Stimulated activated CD8-positive, alpha-beta memory T cell treated with anti-CD3 and anti-CD28 coated beads, Interleukin-12 subunit alpha, Interleukin-12 subunit beta, amount 100 ng/mL, for 24 hours (primary cell): Measurements from ENCODE around the gene DCAF12L2.
"Not testable (repeated sequence)": the region's sequence is repeated elsewhere in the genome, so short reads cannot be mapped to it uniquely, and the experiment has no call there.

ENCODE experiments used
- DNase-seq: peaks from one replicate; pipeline ENCODE4 v3.0.0-alpha.2; 2020; ENCODE audit errors: extremely low read depth

DCAF12L2 gene

DNA sequence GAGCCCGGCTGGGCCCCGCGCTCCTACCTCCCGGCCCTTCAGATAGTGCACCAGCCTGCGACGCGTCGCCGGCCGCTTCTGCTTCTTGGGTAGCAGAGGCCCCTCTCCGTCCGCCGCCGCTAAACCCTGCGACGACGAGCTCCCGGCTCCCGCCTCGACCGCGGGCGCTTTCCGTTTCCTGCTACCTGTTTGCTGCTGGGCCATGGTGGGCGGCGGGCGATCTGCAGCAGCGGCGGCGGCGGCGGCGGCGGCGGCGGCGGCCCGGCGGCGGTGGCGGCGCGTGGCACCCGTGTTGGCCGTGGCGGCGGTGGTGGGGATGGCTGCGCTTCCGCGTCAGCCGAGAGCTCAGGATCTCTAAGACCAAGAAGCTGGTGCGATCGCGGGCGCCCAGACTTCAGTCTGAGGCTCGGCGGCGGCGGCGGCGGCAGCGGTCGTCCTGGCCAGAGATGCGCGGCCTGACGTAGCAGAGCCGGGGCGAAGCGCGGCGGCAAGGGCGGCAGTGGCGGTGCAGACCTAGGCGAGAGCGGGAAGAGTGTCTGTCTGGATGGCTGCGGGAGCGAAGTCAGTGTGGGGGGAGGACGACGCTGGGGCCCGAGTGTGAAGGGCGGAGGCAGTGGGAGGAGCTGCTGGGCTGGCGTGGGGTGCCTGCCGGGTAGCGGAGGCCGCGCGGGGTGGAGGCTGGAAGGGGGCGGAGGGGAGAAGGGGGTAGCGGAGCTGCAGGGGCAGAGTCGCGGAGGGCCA lies at the start of gene DCAF12L2:
Gene DCAF12L2 (minus strand): TSS at position 569 of the 741 bp plus-strand sequence. CDS start 365 bp downstream, at position 204.
- no peak for DNase-seq

DNA sequence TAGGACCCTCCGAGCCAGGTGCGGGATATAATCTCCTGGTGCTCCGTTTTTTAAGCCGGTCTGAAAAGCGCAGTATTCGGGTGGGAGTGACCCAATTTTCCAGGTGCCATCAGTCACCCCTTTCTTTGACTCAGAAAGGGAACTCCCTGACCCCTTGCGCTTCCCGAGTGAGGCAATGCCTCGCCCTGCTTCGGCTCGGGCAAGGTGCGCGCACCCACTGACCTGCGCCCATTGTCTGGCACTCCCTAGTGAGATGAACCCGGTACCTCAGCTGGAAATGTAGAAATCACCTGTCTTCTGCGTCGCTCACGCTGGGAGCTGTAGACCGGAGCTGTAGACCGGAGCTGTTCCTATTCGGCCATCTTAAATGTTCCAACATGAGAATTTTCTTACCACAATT lies 24.8 kb upstream of the DCAF12L2 start:
- not testable (repeated sequence) for DNase-seq

DNA sequence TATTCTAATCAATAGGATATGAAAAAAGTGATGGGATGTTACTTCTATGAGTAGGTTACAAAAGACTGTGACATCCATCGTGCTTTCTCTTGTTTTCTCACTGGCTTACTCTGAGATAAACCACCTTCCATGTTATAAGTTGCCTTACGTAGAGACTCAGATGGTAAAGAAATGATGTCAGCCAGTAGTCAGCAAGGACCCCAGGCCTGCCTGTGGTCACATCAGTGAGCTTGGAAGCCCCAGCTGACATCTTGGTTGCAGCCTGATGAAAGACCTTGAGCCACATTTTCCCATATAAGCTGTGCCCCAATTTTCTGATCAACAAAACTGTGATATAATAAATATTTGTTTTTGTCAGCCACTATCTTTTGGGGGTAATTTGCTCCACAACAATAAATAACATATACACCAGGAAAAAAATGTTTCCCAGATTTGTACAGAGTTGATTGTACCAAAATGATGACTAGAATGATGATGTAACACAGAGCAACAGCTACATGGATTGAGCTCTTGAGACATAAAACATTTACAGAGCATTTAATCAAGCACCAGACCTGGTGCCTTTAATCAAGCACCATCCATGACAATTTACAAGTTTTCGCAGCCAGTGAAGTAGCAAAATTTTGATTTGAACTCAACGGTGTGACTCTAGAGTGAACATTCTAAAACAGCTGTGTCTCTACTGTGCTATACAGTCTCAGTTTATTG lies 11.2 kb upstream of the DCAF12L2 start:
- DNase-seq = no peak

DNA sequence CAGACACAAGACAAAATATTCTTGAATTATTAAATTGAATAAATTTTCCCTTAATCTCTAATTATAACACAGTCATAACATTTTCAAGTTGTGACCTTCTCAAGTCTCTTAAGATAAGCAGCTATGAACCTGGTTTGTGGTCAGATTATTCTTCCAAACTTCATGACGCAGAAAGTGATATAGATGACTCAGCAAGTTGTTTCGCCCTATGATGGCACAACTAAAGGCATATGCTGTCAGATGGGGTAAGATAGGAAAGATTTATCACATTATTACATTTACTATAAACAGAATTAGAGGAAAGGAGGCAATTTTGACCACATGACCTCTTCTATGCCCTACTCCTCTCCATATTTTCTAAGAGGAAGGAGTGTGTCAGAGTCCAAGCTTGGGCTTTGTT lies 4.6 kb upstream of the DCAF12L2 start:
- no peak for DNase-seq

DNA sequence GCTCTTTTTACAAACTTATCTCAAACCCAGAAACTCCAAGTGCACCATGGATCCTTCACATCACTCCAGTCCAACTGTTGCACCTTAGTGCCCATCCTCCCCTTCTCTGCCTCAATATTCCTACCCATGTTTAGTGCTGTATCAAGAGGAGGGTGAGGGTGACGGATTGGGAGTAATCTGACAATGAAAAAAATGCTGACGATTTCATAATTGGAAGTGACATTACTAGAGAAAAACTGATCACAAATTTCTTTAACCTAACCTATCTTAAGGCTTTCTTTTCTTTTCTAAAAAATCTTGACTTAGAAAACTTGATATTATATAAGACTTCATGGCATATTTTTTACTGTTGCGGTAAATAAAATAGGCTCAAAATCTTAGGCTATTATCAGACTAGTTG lies 1.5 kb upstream of the DCAF12L2 start:
- DNase-seq = no peak

DNA sequence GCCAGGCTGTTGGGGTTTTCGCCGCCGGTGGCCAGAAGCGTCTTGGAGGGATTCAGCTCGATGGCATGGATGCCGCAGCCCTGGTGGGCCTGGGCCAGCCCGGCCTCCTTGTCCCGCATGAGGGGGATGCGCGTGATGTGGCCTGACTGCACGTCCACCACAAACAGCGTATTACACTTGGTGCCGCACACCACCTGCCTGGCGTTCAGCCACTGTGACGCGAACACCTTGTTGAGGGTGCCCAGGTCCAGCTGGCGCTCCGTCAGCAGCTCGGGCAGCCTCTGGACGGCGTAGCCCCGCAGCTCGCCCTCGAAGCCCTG lies 728 bp downstream of the DCAF12L2 start:
- no peak for DNase-seq

DNA sequence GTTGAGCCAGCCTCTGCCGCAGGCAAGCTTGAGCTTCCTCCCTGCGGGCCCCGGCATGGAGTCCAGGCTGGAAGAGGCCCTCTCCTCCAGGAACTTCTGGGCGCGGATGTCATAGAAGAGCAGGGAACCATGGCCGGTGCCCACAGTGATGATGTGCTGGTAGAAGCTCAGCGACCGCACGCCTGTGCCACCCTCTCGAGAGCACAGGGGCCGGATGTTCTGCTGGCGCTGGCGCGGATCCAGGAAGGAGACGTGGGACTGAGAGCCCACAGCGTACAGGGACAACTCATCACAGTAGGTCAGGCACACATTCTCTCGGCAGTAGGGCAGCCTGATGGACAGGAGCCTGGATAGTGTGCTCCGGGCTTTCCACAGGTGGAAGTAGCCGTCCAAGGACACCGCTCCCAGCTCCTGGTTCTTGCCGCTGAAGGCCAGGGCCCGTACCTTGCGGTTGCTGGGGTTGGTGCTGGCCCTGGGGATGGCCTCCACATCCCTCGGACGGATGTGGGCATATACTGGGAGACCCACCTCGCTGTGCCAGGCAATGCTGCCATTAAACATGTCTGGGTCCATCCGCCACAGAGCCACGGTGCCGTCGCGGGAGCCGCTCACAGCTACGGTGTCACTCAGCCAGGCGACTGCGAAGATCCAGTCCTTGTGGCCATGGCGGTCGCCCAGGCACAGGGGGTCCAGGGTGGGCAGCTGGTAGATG lies 1.2 kb downstream of the DCAF12L2 start:
- DNase-seq = no peak

DNA sequence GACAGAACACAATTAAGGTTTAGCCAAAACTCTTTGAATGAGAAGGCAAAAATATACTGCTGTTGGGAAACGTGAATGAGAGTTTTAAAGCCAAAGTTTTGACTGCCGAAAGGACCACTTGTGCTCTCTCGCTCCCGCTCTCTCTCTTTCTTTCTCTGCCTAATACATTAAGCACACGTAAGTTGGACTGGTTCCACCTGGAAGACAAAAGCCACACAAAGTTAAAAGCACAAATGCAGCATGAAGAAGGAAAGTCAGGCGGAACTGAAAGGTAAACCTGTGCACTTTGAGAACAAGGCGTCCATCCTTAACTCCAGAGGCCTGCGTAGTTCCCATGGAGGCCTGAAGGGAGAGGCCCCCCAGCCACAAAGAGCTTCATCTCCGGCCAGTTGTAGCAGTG lies 1.9 kb downstream of the DCAF12L2 start:
- no peak for DNase-seq

DNA sequence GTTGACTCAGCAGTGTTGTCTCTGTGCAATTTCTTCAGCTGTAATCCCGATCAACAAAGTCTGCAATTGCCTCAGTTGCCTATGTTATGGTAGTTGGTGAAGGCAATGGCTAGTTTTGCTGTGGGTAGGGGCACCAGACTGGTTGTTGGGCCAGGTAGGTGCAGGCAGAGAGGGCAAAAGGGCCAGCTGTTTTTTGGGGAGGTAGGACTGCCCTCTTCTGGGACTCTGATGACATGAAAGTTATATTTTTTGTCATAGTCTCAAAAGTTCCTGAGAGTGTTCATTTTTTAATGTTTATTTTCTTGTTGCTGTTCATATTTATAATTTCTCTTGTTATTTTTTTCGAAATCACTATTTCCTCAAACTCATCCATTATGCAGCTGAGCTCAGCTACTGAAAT lies 25.1 kb downstream of the DCAF12L2 start:
- no peak for DNase-seq

DNA sequence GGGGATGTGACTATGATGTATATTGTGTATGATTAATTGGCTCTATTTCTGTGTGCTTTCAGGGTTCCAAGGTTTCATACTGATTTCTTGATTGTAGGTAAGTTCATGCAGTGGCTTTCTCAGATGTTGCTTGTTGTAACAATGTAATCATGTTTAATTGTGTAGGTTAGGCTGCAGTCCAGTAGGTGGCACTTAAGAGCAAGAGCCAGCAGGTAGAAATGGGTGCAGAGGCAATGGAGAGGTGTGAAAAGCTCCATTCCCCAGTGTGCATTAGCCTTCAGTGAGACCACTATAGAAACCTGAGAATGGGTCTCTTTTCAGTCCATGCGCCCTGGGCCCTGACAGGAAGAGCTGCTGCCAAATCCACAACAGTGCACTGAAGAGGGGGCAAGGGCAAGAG lies 28.2 kb downstream of the DCAF12L2 start:
- DNase-seq = no peak

DNA sequence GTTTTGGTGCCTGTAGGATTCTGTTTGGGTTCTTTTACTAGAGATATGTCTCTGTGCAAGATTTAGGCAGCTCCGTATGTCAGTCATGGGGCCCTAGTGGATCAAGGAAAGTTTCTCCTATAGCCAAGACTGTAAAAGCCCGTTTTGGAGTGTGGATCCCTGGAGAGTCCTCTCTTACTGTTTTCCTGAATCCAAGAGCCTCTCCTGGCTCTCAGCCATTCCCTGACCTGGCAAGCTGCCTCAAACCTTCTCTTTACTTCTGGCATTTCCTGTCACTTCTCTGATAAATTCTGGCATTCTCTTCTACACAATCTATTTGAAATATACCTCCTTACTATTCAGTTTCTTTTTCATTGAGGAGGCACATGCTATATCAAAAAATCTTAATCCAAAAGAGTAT lies 41.4 kb downstream of the DCAF12L2 start:
- DNase-seq = no peak
